HG02610 (cell line): ENCODE data around the gene AGAP1.

Experiments used
- ATAC-seq: cut with Tn5 transposase; IDR thresholded peaks from one replicate; pipeline ENCODE4 v1.9.1; 2021; ENCODE audit warnings: mild to moderate bottlenecking, moderate library complexity; ENCODE audit not compliant: unreplicated experiment

AGAP1 gene

GRCh38 chr2:235896061-235896460 is 402.2 kb downstream of the AGAP1 start:
- no peak for ATAC-seq

GRCh38 chr2:235897992-235898391 is 404.1 kb downstream of the AGAP1 start:
- ATAC-seq = no peak

GRCh38 chr2:235898766-235899165 is 404.9 kb downstream of the AGAP1 start:
- ATAC-seq = no peak

- no peak for ATAC-seq
These were observed 406.8 kb downstream of the AGAP1 start for GRCh38 chr2:235900631-235901030.

- no peak for ATAC-seq
These were observed 407.4 kb downstream of the AGAP1 start for GRCh38 chr2:235901243-235901642.

- no peak for ATAC-seq
These were observed 410.1 kb downstream of the AGAP1 start for GRCh38 chr2:235903782-235904584.

GRCh38 chr2:235904585-235904931 is 410.7 kb downstream of the AGAP1 start:
- no peak for ATAC-seq

GRCh38 chr2:235908826-235909225 is 415.0 kb downstream of the AGAP1 start:
- ATAC-seq = no peak

- no peak for ATAC-seq
These were observed 415.5 kb downstream of the AGAP1 start for GRCh38 chr2:235909358-235909757.

- no peak for ATAC-seq
These were observed 416.2 kb downstream of the AGAP1 start for GRCh38 chr2:235910067-235910466.

GRCh38 chr2:235911125-235911524 is 417.3 kb downstream of the AGAP1 start:
- ATAC-seq = no peak

GRCh38 chr2:235911633-235912233 is 417.9 kb downstream of the AGAP1 start:
- ATAC-seq = no peak

- no peak for ATAC-seq
These were observed 420.9 kb downstream of the AGAP1 start for GRCh38 chr2:235914756-235915155.

- no peak for ATAC-seq
These were observed 423.7 kb downstream of the AGAP1 start for GRCh38 chr2:235917506-235917905.

- ATAC-seq = no peak
These were observed 425.0 kb downstream of the AGAP1 start for GRCh38 chr2:235918876-235919275.

- no peak for ATAC-seq
These were observed 426.5 kb downstream of the AGAP1 start for GRCh38 chr2:235920216-235920865.

- ATAC-seq = no peak
These were observed 427.8 kb downstream of the AGAP1 start for GRCh38 chr2:235921508-235922191.

- no peak for ATAC-seq
These were observed 429.0 kb downstream of the AGAP1 start for GRCh38 chr2:235922839-235923238.

GRCh38 chr2:235923859-235924674 is 430.2 kb downstream of the AGAP1 start:
- no peak for ATAC-seq

- ATAC-seq = no peak
These were observed 430.8 kb downstream of the AGAP1 start for GRCh38 chr2:235924675-235925063.
